Endothelial cell (in vitro differentiated cells): Measurements from ENCODE around the gene C3orf22. TPM values are rescaled to one million over a fixed set of nuclear protein-coding genes. Genes with fewer than 3 reads are reported as not detected.

Experiments used
- DNase-seq: peaks from one replicate; pipeline ENCODE4 v3.0.0; 2021; ENCODE audit warnings: low spot score
- H3K27ac Mint-ChIP-seq: one replicate; pipeline ENCODE4 v1.8.0; 2021; ENCODE audit warnings: mixed read lengths, inconsistent platforms; ENCODE audit not compliant: unreplicated experiment
- H3K27me3 Mint-ChIP-seq: one replicate; pipeline ENCODE4 v1.8.0; 2021; ENCODE audit warnings: mild to moderate bottlenecking, moderate library complexity, mixed read lengths, inconsistent platforms; ENCODE audit not compliant: unreplicated experiment
- H3K36me3 Mint-ChIP-seq: one replicate; pipeline ENCODE4 v1.8.0; 2021; ENCODE audit warnings: mild to moderate bottlenecking, low read depth, mixed read lengths, inconsistent platforms; ENCODE audit not compliant: unreplicated experiment
- H3K4me1 Mint-ChIP-seq: one replicate; pipeline ENCODE4 v1.8.0; 2021; ENCODE audit warnings: mild to moderate bottlenecking, mixed read lengths, inconsistent platforms; ENCODE audit not compliant: unreplicated experiment
- H3K4me3 Mint-ChIP-seq: one replicate; pipeline ENCODE4 v1.8.0; 2021; ENCODE audit warnings: mild to moderate bottlenecking, mixed read lengths, inconsistent platforms; ENCODE audit not compliant: unreplicated experiment
- H3K9me3 Mint-ChIP-seq: one replicate; pipeline ENCODE4 v1.8.0; 2021; ENCODE audit warnings: mixed read lengths, inconsistent platforms; ENCODE audit not compliant: unreplicated experiment
- CTCF ChIP-seq: fragments of 200-600 bp; sonication (generic); IDR thresholded peaks from one replicate; pipeline ENCODE4 v1.5.0; 2021; ENCODE audit warnings: antibody characterized with exemption; ENCODE audit not compliant: unreplicated experiment
- total RNA-seq: library from RNA; stranded (reverse); fragmentation: NEBNext Ultra II Directional; extraction: Animal tissue kit (Norgen Biotek cat#: 25700); gene quantifications from one replicate; pipeline ENCODE4 v1.2.1, GENCODE V29; 2021; ENCODE audit not compliant: unreplicated experiment

Gene C3orf22
- total RNA-seq, 1 donor from 2014 or later = not detected

DNA sequence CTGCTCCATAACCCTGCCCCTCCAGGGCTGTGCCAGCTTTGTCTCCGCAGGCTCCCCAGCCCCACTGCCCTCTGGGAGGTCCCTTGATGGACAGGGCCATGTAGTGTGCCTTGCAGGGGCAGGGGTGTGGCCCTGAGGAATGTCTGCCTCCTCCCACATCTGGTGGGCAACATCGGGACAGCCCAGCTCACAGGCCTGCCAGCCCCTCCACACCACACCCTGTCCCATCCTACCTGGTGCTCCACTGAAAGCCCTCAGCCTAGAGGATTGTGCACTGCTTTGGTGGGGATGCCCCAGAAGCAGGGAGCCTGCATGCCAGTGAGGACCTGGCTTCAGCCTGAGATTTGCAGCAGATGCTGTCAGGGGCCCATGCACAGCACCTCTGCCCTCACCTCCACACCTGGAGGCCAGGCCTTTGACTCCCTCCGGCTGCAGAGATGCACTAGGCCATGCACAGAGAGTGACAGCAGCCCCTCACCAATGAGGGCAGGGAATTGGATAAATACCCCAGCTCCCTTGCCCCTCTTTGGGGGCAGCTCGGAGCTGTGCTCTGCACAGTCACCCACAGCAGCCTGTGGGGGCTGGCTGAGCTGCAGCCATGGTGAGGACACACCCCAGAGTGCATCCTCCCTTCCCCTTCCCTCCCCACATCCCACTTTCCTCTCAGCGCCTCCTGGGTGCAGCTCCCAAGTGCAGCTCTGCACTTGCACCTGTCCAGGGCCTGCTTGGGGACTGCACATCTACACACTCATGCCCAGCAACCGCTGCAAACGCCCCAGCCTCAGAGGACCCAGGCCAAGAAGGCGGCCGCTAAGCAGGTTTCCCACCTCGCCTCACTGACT is 2.7 kb downstream of the C3orf22 start:
- no peak overlapping the region for H3K4me3 Mint-ChIP-seq
- peak; percentile 2 for DNase-seq
- H3K36me3 Mint-ChIP-seq = no peaks in the 10 kb centered on the region
- H3K4me1 Mint-ChIP-seq = no peaks in the 10 kb centered on the region
- H3K27me3 Mint-ChIP-seq = no peaks in the 10 kb centered on the region
- TF ChIP-seq CTCF = no peak
- no peaks in the 10 kb centered on the region for H3K9me3 Mint-ChIP-seq
- no peak overlapping the region for H3K27ac Mint-ChIP-seq

GRCh38 chr3:126554560-126555525 is 3.9 kb downstream of the C3orf22 start:
- no peak overlapping the region for H3K4me3 Mint-ChIP-seq
- no peaks in the 10 kb centered on the region for H3K36me3 Mint-ChIP-seq
- H3K4me1 Mint-ChIP-seq = no peaks in the 10 kb centered on the region
- H3K9me3 Mint-ChIP-seq = no peaks in the 10 kb centered on the region
- no peak for TF ChIP-seq CTCF
- DNase-seq = no peak
- H3K27ac Mint-ChIP-seq = no peak overlapping the region
- H3K27me3 Mint-ChIP-seq = no peaks in the 10 kb centered on the region

- peak; percentile 2 for DNase-seq
- no peaks in the 10 kb centered on the region for H3K36me3 Mint-ChIP-seq
- no peak for TF ChIP-seq CTCF
- H3K4me1 Mint-ChIP-seq = peaks cover 5% of the 10 kb centered on the region
- H3K27ac Mint-ChIP-seq = no peak overlapping the region
- no peak overlapping the region for H3K4me3 Mint-ChIP-seq
- H3K27me3 Mint-ChIP-seq = peaks cover 3% of the 10 kb centered on the region
- H3K9me3 Mint-ChIP-seq = no peaks in the 10 kb centered on the region
These were observed 5.2 kb downstream of the C3orf22 start for GRCh38 chr3:126553284-126554084.

- no peaks in the 10 kb centered on the region for H3K9me3 Mint-ChIP-seq
- no peaks in the 10 kb centered on the region for H3K36me3 Mint-ChIP-seq
- H3K27ac Mint-ChIP-seq = no peak overlapping the region
- TF ChIP-seq CTCF = no peak
- no peak overlapping the region for H3K4me3 Mint-ChIP-seq
- peak; percentile 1 for DNase-seq
- H3K4me1 Mint-ChIP-seq = peaks cover 5% of the 10 kb centered on the region
- H3K27me3 Mint-ChIP-seq = peaks cover 3% of the 10 kb centered on the region
These were observed 5.9 kb downstream of the C3orf22 start for GRCh38 chr3:126552688-126553283.
